Thoracic aorta (tissue), 2 donors: ENCODE data around the gene CSF2RB. TPM values are rescaled to one million over a fixed set of nuclear protein-coding genes. Genes with fewer than 3 reads are reported as not detected.

Experiments used
- ATAC-seq: fragments of 150-250 bp; one replicate; pipeline ENCODE4 v1.8.0; 2017; ENCODE audit warnings: low read depth; ENCODE audit not compliant: insufficient number of reproducible peaks, low FRiP score
- DNase-seq: peaks from one replicate; pipeline ENCODE4 v3.0.0-alpha.2; 2020; ENCODE audit warnings: low spot score
- H3K27ac ChIP-seq, 2 donors: fragments of 200-600 bp; sonication (generic); 1 replicate in 1 of 2; 2 replicates in 1 of 2; pipeline ENCODE4 v1.5.1; 2016; ENCODE audit warnings: mild to moderate bottlenecking in 2 of 2, moderate library complexity in 2 of 2
- H3K27me3 ChIP-seq: fragments of 200-600 bp; sonication (generic); replicated peaks from 2 replicates; pipeline ENCODE4 v1.6.0; 2016; ENCODE audit warnings: mild to moderate bottlenecking; ENCODE audit not compliant: insufficient read depth
- H3K36me3 ChIP-seq: fragments of 200-600 bp; sonication (generic); one replicate; pipeline ENCODE4 v1.5.1; 2016
- H3K4me1 ChIP-seq, 2 donors: fragments of 200-600 bp; sonication (generic); 1 replicate in 1 of 2; 2 replicates in 1 of 2; pipeline versions ENCODE4 v1.5.1 to v1.6.0; 2016; ENCODE audit warnings: low read depth in 2 of 2, mild to moderate bottlenecking in 1 of 2; ENCODE audit not compliant: control insufficient read depth in 1 of 2
- H3K4me3 ChIP-seq: fragments of 200-600 bp; sonication (generic); 2 replicates; pipeline ENCODE4 v1.5.1; 2016; ENCODE audit warnings: mild to moderate bottlenecking
- H3K9me3 ChIP-seq: fragments of 200-600 bp; sonication (generic); 2 replicates; pipeline ENCODE4 v1.5.1; 2016
- total RNA-seq, 2 donors: library from RNA; depleted of rRNA; stranded (reverse); fragments of >200 nt; gene quantifications; one replicate each; pipeline versions ENCODE4 v1.1.0 to v1.2.3, GENCODE V29; 2016
- TF ChIP-seq, protein P1 (sequence below): fragments of 200-600 bp; sonication (generic); IDR thresholded peaks from one replicate; pipeline ENCODE4 v1.5.1; 2019; ENCODE audit warnings: antibody characterized with exemption

The CSF2RB gene
- total RNA-seq, 2 donors from 2014 or later: 13.0 to 21.4 TPM

DNA sequence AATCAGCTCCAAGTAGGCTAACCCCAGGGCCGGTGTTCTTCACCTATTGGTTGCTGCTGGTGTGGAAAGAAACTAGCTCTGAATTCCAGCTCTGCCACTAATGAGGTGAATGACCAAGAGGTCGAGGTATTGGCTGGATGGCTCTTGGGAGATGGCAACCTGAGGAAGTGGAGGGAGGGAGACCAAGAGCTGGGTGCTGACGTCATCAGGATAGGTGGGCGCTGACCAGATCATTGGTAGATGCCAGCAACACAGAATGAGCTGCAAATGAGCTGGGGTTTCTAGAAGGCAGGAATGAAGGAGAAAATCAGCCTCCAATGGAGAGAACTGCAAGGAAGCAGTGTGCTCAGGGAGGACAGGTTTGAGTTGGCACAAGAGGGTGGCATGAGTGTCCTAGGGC lies 14.7 kb upstream of the CSF2RB start:
- peaks cover 12% of the 10 kb centered on the region for H3K9me3 ChIP-seq
- no peak overlapping the region for H3K4me3 ChIP-seq
- TF ChIP-seq, protein P1, sequence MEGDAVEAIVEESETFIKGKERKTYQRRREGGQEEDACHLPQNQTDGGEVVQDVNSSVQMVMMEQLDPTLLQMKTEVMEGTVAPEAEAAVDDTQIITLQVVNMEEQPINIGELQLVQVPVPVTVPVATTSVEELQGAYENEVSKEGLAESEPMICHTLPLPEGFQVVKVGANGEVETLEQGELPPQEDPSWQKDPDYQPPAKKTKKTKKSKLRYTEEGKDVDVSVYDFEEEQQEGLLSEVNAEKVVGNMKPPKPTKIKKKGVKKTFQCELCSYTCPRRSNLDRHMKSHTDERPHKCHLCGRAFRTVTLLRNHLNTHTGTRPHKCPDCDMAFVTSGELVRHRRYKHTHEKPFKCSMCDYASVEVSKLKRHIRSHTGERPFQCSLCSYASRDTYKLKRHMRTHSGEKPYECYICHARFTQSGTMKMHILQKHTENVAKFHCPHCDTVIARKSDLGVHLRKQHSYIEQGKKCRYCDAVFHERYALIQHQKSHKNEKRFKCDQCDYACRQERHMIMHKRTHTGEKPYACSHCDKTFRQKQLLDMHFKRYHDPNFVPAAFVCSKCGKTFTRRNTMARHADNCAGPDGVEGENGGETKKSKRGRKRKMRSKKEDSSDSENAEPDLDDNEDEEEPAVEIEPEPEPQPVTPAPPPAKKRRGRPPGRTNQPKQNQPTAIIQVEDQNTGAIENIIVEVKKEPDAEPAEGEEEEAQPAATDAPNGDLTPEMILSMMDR: no peak
- DNase-seq (no peak), ATAC-seq (no peak)
- H3K27me3 ChIP-seq: no peaks in the 10 kb centered on the region
- no peaks in the 10 kb centered on the region for H3K4me1 ChIP-seq
- H3K36me3 ChIP-seq: no peaks in the 10 kb centered on the region
- no peak overlapping the region for H3K27ac ChIP-seq

DNA sequence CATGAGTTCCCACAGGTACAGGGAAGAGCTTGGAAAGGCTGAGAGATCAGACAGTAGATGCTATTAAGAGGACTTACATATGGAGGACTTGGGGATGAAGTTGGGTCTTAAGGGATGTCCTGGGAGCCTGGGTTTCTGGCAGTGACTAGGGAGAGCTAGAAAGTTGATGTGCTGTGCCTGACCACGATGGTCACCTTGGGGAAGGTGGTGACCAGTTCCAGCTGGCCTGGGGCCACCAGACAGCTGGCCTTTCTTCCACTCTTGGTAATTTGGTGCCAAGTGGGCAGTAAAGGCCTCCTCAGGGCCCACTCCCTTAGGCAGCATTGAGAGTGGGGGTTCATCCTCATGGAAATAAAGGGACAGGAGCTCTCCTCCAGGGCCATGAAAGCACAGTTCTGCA lies 13.9 kb upstream of the CSF2RB start:
- H3K36me3 ChIP-seq: no peaks in the 10 kb centered on the region
- H3K9me3 ChIP-seq: peaks cover 12% of the 10 kb centered on the region
- no peak overlapping the region for H3K4me3 ChIP-seq
- no peaks in the 10 kb centered on the region for H3K27me3 ChIP-seq
- DNase-seq (no peak), ATAC-seq (no peak)
- TF ChIP-seq, protein P1: no peak
- H3K4me1 ChIP-seq: no peaks in the 10 kb centered on the region
- no peak overlapping the region for H3K27ac ChIP-seq

DNA sequence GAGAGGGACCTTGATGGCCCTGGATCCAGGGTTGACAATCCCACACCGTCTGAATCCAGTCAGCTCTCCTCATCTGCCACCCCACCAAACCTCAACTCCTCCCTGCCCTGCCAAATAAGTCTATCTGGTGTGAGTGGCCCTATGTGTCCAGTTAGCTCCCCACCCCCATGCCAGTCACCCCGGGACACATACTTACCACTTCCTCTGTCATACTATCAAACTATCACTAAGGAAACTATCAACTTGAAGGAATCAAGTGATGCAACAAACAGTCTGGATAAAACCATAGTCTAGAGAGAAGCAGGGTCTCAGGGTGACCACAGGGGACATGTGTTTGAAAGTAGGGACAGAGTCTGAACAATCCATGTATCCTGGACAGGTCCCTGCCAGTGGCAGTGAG lies 13.2 kb upstream of the CSF2RB start:
- no peaks in the 10 kb centered on the region for H3K36me3 ChIP-seq
- peaks cover 12% of the 10 kb centered on the region for H3K9me3 ChIP-seq
- no peak overlapping the region for H3K4me3 ChIP-seq
- TF ChIP-seq, protein P1: no peak
- ATAC-seq: no peak
- H3K27ac ChIP-seq: no peak overlapping the region
- DNase-seq: no peak
- no peaks in the 10 kb centered on the region for H3K27me3 ChIP-seq
- no peaks in the 10 kb centered on the region for H3K4me1 ChIP-seq

DNA sequence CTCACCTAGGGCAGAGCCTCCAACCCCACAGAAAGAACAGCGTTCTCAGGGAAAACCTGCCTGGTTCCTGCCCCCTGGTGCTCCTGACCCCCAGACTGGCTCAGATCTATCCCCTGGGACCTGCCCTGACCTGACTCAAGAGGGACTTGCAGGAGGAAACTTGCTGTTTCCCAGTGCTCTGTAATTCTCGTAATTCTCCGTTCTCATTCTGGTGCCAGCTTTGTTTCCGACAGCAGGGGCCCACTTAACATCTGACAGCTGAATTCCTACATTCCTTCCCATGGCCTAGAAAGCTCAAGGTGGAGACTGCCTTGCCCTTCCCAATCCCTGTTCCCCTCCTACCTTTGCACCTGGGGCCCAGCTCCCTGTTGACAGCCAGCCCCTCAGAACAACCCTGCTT lies 12.5 kb upstream of the CSF2RB start:
- Histone ChIP-seq H3K36me3 (no peaks in the 10 kb centered on the region), H3K9me3 (peaks cover 10% of the 10 kb centered on the region), H3K4me3 (no peak overlapping the region), H3K27me3 (no peaks in the 10 kb centered on the region), H3K27ac (no peak overlapping the region), H3K4me1 (no peaks in the 10 kb centered on the region)
- TF ChIP-seq, protein P1: no peak
- DNase-seq (no peak), ATAC-seq (no peak)

DNA sequence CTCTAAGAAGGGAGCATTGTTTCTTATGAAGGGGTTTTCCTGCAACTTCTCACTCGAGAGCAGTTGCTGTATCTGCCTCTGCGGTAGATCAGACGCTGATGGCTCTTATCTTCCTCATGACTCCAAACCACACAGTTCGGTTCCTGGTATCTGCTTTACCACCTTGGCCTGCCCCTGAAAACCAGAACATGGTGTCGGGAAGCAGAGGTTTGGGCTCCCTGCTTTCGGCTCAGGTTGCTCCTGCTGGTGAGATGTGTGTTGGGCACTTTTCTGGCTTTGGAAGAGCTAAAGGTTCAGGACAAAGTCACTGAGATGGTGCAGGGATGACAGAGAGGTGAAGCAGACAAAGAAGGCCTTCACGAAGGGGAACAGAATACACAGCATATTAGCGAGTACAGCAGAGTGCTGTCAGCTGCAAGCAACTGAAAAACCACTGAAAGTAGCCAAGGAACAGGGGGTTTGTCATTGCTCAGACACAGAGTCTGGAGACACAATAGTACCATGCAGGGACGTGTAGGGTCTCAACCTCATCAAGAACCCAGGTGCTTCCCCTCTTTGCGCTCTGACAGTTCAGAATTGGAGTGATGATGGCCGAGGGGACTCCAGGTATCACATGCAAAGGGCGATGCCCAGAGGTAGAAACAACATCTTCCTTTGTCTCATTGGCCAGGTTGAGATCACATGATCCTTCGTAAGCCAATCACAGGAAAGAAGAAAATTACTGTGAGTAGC lies 11.9 kb upstream of the CSF2RB start:
- H3K27ac ChIP-seq: no peak overlapping the region
- no peaks in the 10 kb centered on the region for H3K36me3 ChIP-seq
- H3K27me3 ChIP-seq: no peaks in the 10 kb centered on the region
- DNase-seq (no peak), ATAC-seq (no peak)
- peaks cover 7% of the 10 kb centered on the region for H3K9me3 ChIP-seq
- H3K4me3 ChIP-seq: no peak overlapping the region
- TF ChIP-seq, protein P1: no peak
- H3K4me1 ChIP-seq: no peaks in the 10 kb centered on the region
